ENCODE data around the gene WASHC3. TPM values are rescaled to one million over a fixed set of nuclear protein-coding genes. Genes with fewer than 3 reads are reported as not detected.

Gene WASHC3
- polyA plus RNA-seq, 4 donors: 53.8 to 63.0 (median 58.2) TPM

- no peak for DNase-seq (ENCODE audit: low read depth in 4 of 4, low spot score in 3 of 4)
Observed at GRCh38 chr12:101982307-101982706, 79.5 kb downstream of the WASHC3 start.

- no peak for DNase-seq (ENCODE audit: low read depth in 4 of 4, low spot score in 3 of 4)
Observed at GRCh38 chr12:101981868-101982267, 79.9 kb downstream of the WASHC3 start.

GRCh38 chr12:101968770-101969169 is 93.0 kb downstream of the WASHC3 start:
- no peak for DNase-seq (ENCODE audit: low read depth in 4 of 4, low spot score in 3 of 4)

GRCh38 chr12:101967506-101967905 is 94.3 kb downstream of the WASHC3 start:
- no peak for DNase-seq (ENCODE audit: low read depth in 4 of 4, low spot score in 3 of 4)

GRCh38 chr12:101966496-101966895 is 95.3 kb downstream of the WASHC3 start:
- DNase-seq (ENCODE audit: low read depth in 4 of 4, low spot score in 3 of 4): no peak

GRCh38 chr12:101963697-101964096 is 98.1 kb downstream of the WASHC3 start:
- DNase-seq (ENCODE audit: low read depth in 4 of 4, low spot score in 3 of 4): no peak

Other genes starting within 250 kb of the WASHC3 start
- gene GNPTAB, start 231.0 kb downstream of the WASHC3 start, polyA plus RNA-seq (ENCODE audit: insufficient read length in 4 of 4): 10 to 100 TPM; 30.0 to 37.9 (median 36.2) TPM
- 10 to 100 TPM; 18.0 to 23.4 (median 23.0) TPM for gene DRAM1, start 184.4 kb downstream of the WASHC3 start, polyA plus RNA-seq (ENCODE audit: insufficient read length in 4 of 4)
- gene NUP37, start 58.1 kb upstream of the WASHC3 start, polyA plus RNA-seq (ENCODE audit: insufficient read length in 4 of 4): 10 to 100 TPM; 30.5 to 37.1 (median 35.6) TPM
- gene PARPBP, start 58.2 kb upstream of the WASHC3 start, polyA plus RNA-seq (ENCODE audit: insufficient read length in 4 of 4): 10 to 100 TPM; 12.4 to 15.9 (median 13.8) TPM
- gene PMCH, start 135.8 kb upstream of the WASHC3 start, polyA plus RNA-seq (ENCODE audit: insufficient read length in 4 of 4): 1 to 10 TPM in 3 of 4 donors, under 1 TPM in 1; 0.31 to 1.1 (median 1.0) TPM

Data from right renal pelvis (tissue), 4 donors.